ENCODE measurements around the gene TMEM121. TPM values are rescaled to one million over a fixed set of nuclear protein-coding genes. Genes with fewer than 3 reads are reported as not detected.

The TMEM121 gene
- total and polyA plus RNA-seq, 10 of the 15 experiments (the other 5 are each of a cell fraction or from before 2014, with no cell fraction given), result 0.04 to 4.9 (median 1.2) TPM; not detected in 2

GRCh38 chr14:105503935-105504692 is 22.3 kb upstream of the TMEM121 start (continued):
- TF ChIP-seq JUNB (IDR thresholded peaks at IDR 0.05) (no peak), NFIC (IDR thresholded peaks at IDR 0.05; ENCODE audit: low read depth, low read length) (no peak), HDAC2 (IDR thresholded peaks at IDR 0.05) (no peak), ASH2L (IDR thresholded peaks at IDR 0.05; ENCODE audit: borderline replicate concordance, low read depth) (no peak), EZH2 (IDR thresholded peaks at IDR 0.05; ENCODE audit: borderline replicate concordance, control insufficient read depth, low read depth, low read length) (no peak), FOXK2 (IDR thresholded peaks at IDR 0.05) (no peak)

GRCh38 chr14:105505101-105505500 is 21.3 kb upstream of the TMEM121 start:
- DNase-seq (ENCODE audit: low read depth, low spot score), result no peak
- 74% methylated on average over 16 of the region's 16 CpGs for WGBS (ENCODE audit: insufficient coverage, insufficient replicate concordance, low lambda C conversion rate, missing lambda C conversion rate)

More at GRCh38 chr14:105505101-105505500, 21.3 kb upstream of the TMEM121 start:
- CTCF ChIA-PET, result no interaction called here
- POLR2A ChIA-PET, result no interaction called here
- H3K4me2 ChIP-seq (ENCODE audit: control insufficient read depth, insufficient read depth), result no peak overlapping the region
- no peaks in the 10 kb centered on the region for H3K9me3 ChIP-seq (replicated peaks; ENCODE audit: control insufficient read depth, insufficient read depth, low read length)
- no TSS peak for BruUV-seq (replicated peaks)
- H3K4me3 ChIP-seq, result no peak overlapping the region
- ATAC-seq (no peak), FAIRE-seq (no peak)
- H3K4me1 ChIP-seq (ENCODE audit: control insufficient read depth, insufficient read depth, low read length), result no peaks in the 10 kb centered on the region
- no peak overlapping the region for H3K27ac ChIP-seq (ENCODE audit: control insufficient read depth, insufficient read depth)
- RAD21 ChIA-PET (ENCODE audit: unreplicated experiment), result no interaction called here
- no peaks in the 10 kb centered on the region for H3K79me2 ChIP-seq (ENCODE audit: control insufficient read depth, insufficient read depth, low read length)
- no peak overlapping the region for H3K9ac ChIP-seq (ENCODE audit: control insufficient read depth, insufficient read depth, low read length)
- peaks cover 1 to 3% of the 10 kb centered on the region in 2 experiments; a peak in 1 of 4 replicates for H3K27me3 ChIP-seq (replicated peaks in 1 of 2; ENCODE audit: control insufficient read depth in 2 of 2, insufficient read depth in 2 of 2, low read length in 1 of 2)
- intact Hi-C loops (cut with micrococcal nuclease; ENCODE audit: unreplicated experiment), result no loop called here
- H3K36me3 ChIP-seq (ENCODE audit: control insufficient read depth in 2 of 2, insufficient read depth in 2 of 2, low read length in 1 of 2), result no peaks in the 10 kb centered on the region
- no peak overlapping the region for H2AFZ ChIP-seq (ENCODE audit: control insufficient read depth, low read depth, low read length)
- no peak for TF ChIP-seq JUND (IDR thresholded peaks at IDR 0.05; ENCODE audit: low read depth, low read length)
- no peak for TF ChIP-seq CREB1 (IDR thresholded peaks at IDR 0.05; ENCODE audit: low read depth)
- no peak for TF ChIP-seq SMAD5 (IDR thresholded peaks at IDR 0.05; ENCODE audit: low read depth)
- TF ChIP-seq CREM (IDR thresholded peaks at IDR 0.05; ENCODE audit: low read depth), result no peak
- no peak for TF ChIP-seq FOS (IDR thresholded peaks at IDR 0.05; ENCODE audit: borderline replicate concordance, extremely low read depth, insufficient read length)
- TF ChIP-seq EED (IDR thresholded peaks at IDR 0.05; ENCODE audit: low read depth), result no peak
- TF ChIP-seq NKRF (conservative IDR thresholded peaks at IDR 0.05), result no peak
- TF ChIP-seq SUZ12 (IDR thresholded peaks at IDR 0.05; ENCODE audit: unreplicated experiment), result no peak
- TF ChIP-seq WRNIP1 (IDR thresholded peaks at IDR 0.05; ENCODE audit: borderline replicate concordance, low read depth, low read length), result no peak
- TF ChIP-seq TAF1 (IDR thresholded peaks at IDR 0.05; ENCODE audit: borderline replicate concordance, low read depth, low read length), result no peak
- no peak for TF ChIP-seq ZNF592 (IDR thresholded peaks at IDR 0.05)
- TF ChIP-seq CBX3 (IDR thresholded peaks at IDR 0.05; ENCODE audit: borderline replicate concordance, low read depth), result no peak
- no peak for TF ChIP-seq ESRRA (IDR thresholded peaks at IDR 0.05; ENCODE audit: low read length)
- TF ChIP-seq SP1 (IDR thresholded peaks at IDR 0.05; ENCODE audit: low read depth, low read length), result no peak
- in situ Hi-C loops (cut with MboI), result no loop called here
- H4K20me1 ChIP-seq (ENCODE audit: control insufficient read depth, insufficient read depth), result no peaks in the 10 kb centered on the region
- SMC1A ChIA-PET (ENCODE audit: uncharacterized antibody, unreplicated experiment), result no interaction called here

Measured in GM12878 (cell line).